GM23338 (cell line): ENCODE measurements around the gene TPCN2. TPM values are rescaled to one million over a fixed set of nuclear protein-coding genes. Genes with fewer than 3 reads are reported as not detected.

Experiments
- ATAC-seq: fragments of 200-7000 bp; cut with Tn5 transposase; 3 replicates; pipeline ENCODE4 v1.9.1; 2020
- DNase-seq: peaks from one replicate; pipeline ENCODE4 v3.0.0-alpha.2; 2015; ENCODE audit warnings: low spot score
- H2AFZ ChIP-seq: fragments of 200-600 bp; sonication (generic); 2 replicates; pipeline ENCODE4 v1.8.0; 2016; ENCODE audit warnings: antibody characterized with exemption, mild to moderate bottlenecking, moderate library complexity
- H3F3A ChIP-seq: fragments of 200-600 bp; sonication (generic); replicated peaks from 2 replicates; pipeline ENCODE4 v1.8.0; 2017; ENCODE audit warnings: antibody characterized with exemption, mixed run types, low read depth
- H3K27ac ChIP-seq: fragments of 200-600 bp; sonication (generic); 2 replicates; pipeline ENCODE4 v1.6.1; 2016; ENCODE audit warnings: low read depth
- H3K27me3 ChIP-seq: fragments of 200-600 bp; sonication (generic); 2 replicates; pipeline ENCODE4 v1.8.0; 2016; ENCODE audit warnings: mild to moderate bottlenecking, mixed run types, moderate library complexity; ENCODE audit not compliant: insufficient read depth
- H3K36me3 ChIP-seq: fragments of 200-600 bp; sonication (generic); 2 replicates; pipeline ENCODE4 v1.8.0; 2016; ENCODE audit warnings: mild to moderate bottlenecking; ENCODE audit not compliant: insufficient read depth
- H3K4me1 ChIP-seq: fragments of 200-600 bp; sonication (generic); 2 replicates; pipeline ENCODE4 v1.8.0; 2016; ENCODE audit warnings: mild to moderate bottlenecking, moderate library complexity; ENCODE audit not compliant: insufficient read depth
- H3K4me2 ChIP-seq: fragments of 200-600 bp; sonication (generic); 2 replicates; pipeline ENCODE4 v1.7.1; 2017; ENCODE audit warnings: mixed run types
- H3K4me3 ChIP-seq: fragments of 200-600 bp; sonication (generic); 2 replicates; pipeline ENCODE4 v1.6.1; 2016; ENCODE audit warnings: mixed run types
- H3K79me2 ChIP-seq: fragments of 200-600 bp; sonication (generic); replicated peaks from 2 replicates; pipeline ENCODE4 v1.8.0; 2017; ENCODE audit warnings: mild to moderate bottlenecking; ENCODE audit not compliant: insufficient read depth
- H3K9me2 ChIP-seq: fragments of 200-600 bp; sonication (generic); 2 replicates; pipeline ENCODE4 v1.8.0; 2017; ENCODE audit not compliant: insufficient read depth
- H4K20me1 ChIP-seq: fragments of 200-600 bp; sonication (generic); replicated peaks from 2 replicates; pipeline ENCODE4 v1.8.0; 2017; ENCODE audit warnings: mild to moderate bottlenecking; ENCODE audit not compliant: insufficient read depth
- H3K27ac Mint-ChIP-seq: 2 replicates; pipeline ENCODE4 v1.8.0; 2020; ENCODE audit warnings: inconsistent platforms, mild to moderate bottlenecking, moderate library complexity, mixed read lengths
- H3K27me3 Mint-ChIP-seq: 3 replicates; pipeline ENCODE4 v1.8.0; 2022; ENCODE audit warnings: low read depth, mild to moderate bottlenecking, moderate library complexity, mixed read lengths, inconsistent platforms; ENCODE audit not compliant: insufficient read depth, poor library complexity
- H3K36me3 Mint-ChIP-seq: 3 replicates; pipeline ENCODE4 v1.8.0; 2021; ENCODE audit warnings: low read depth, mild to moderate bottlenecking, inconsistent platforms, moderate library complexity, mixed read lengths
- H3K4me1 Mint-ChIP-seq: 3 replicates; pipeline ENCODE4 v1.8.0; 2020; ENCODE audit warnings: mild to moderate bottlenecking, inconsistent platforms, mixed read lengths
- H3K4me3 Mint-ChIP-seq: 3 replicates; pipeline ENCODE4 v1.8.0; 2021; ENCODE audit warnings: moderate library complexity, mild to moderate bottlenecking, inconsistent platforms, mixed read lengths
- H3K9me3 Mint-ChIP-seq: 3 replicates; pipeline ENCODE4 v1.8.0; 2020; ENCODE audit warnings: moderate library complexity, mild to moderate bottlenecking, inconsistent platforms, mixed read lengths
- CREB1 ChIP-seq: fragments of 250-450 bp; sonication (Bioruptor Pico); IDR thresholded peaks from 2 replicates; pipeline ENCODE4 v1.5.0; 2020; ENCODE audit warnings: low read depth, mild to moderate bottlenecking, moderate library complexity
- CTCF ChIP-seq, 2 experiments: fragments of 200-600 bp in 1 of 2; sonication (generic) in 1 of 2; conservative IDR thresholded peaks; 2 replicates each; pipeline versions ENCODE4 v1.5.1 to v1.6.1; 2016 to 2017; ENCODE audit warnings: antibody characterized with exemption in 2 of 2, low read depth in 2 of 2, mild to moderate bottlenecking in 2 of 2, moderate library complexity in 1 of 2
- EZH2 ChIP-seq: fragments of 200-600 bp; sonication (generic); IDR thresholded peaks from one replicate; pipeline ENCODE4 v1.8.0; 2017; ENCODE audit warnings: antibody characterized with exemption, mild to moderate bottlenecking, low read depth; ENCODE audit not compliant: unreplicated experiment
- EZH2phosphoT487 ChIP-seq: fragments of 200-600 bp; sonication (generic); IDR thresholded peaks from one replicate; pipeline ENCODE4 v1.8.1; 2018; ENCODE audit warnings: antibody characterized with exemption; ENCODE audit not compliant: unreplicated experiment
- JUNB ChIP-seq: IDR thresholded peaks from one replicate; pipeline ENCODE4 v1.6.1; 2016; ENCODE audit warnings: antibody characterized with exemption; ENCODE audit not compliant: unreplicated experiment
- NANOG ChIP-seq: IDR thresholded peaks from 2 replicates; pipeline ENCODE4 v1.6.1; 2016; ENCODE audit warnings: antibody characterized with exemption, borderline replicate concordance
- POLR2AphosphoS5 ChIP-seq: IDR thresholded peaks from 2 replicates; pipeline ENCODE4 v1.6.1; 2016; ENCODE audit warnings: antibody characterized with exemption, low read depth
- REST ChIP-seq: IDR thresholded peaks from one replicate; pipeline ENCODE4 v1.6.1; 2018; ENCODE audit warnings: antibody characterized with exemption; ENCODE audit not compliant: unreplicated experiment
- STAT1 ChIP-seq: IDR thresholded peaks from one replicate; pipeline ENCODE4 v1.6.1; 2016; ENCODE audit warnings: antibody characterized with exemption; ENCODE audit not compliant: unreplicated experiment
- ZNF114 ChIP-seq: fragments of 250-450 bp; sonication (Bioruptor Pico); IDR thresholded peaks from 2 replicates; pipeline ENCODE4 v1.5.0; 2020; ENCODE audit warnings: mild to moderate bottlenecking, moderate library complexity
- ZNF331 ChIP-seq: fragments of 250-450 bp; sonication (Bioruptor Pico); IDR thresholded peaks from 2 replicates; pipeline ENCODE4 v1.5.0; 2020; ENCODE audit warnings: low read depth, mild to moderate bottlenecking, moderate library complexity
- polyA plus RNA-seq: library from polyadenylated mRNA; unstranded; fragments of >200 nt; fragmentation: Nextera tagmentation; extraction: Ambion mirVana; gene quantifications from 2 replicates; pipeline ENCODE4 v1.2.1, GENCODE V29; 2016
- total RNA-seq: library from RNA; depleted of rRNA; stranded (reverse); fragments of >200 nt; shearing (Covaris generic); gene quantifications from 2 replicates; pipeline ENCODE4 v1.2.3, GENCODE V29; 2014
- TF ChIP-seq, protein P1 (sequence below): fragments of 250-450 bp; sonication (Bioruptor Pico); IDR thresholded peaks from 2 replicates; pipeline ENCODE4 v1.5.0; 2020; ENCODE audit warnings: mild to moderate bottlenecking, moderate library complexity

The TPCN2 gene
- total and polyA plus RNA-seq, 2 experiments from 2014 or later, result 5.8 to 14.7 TPM

DNA sequence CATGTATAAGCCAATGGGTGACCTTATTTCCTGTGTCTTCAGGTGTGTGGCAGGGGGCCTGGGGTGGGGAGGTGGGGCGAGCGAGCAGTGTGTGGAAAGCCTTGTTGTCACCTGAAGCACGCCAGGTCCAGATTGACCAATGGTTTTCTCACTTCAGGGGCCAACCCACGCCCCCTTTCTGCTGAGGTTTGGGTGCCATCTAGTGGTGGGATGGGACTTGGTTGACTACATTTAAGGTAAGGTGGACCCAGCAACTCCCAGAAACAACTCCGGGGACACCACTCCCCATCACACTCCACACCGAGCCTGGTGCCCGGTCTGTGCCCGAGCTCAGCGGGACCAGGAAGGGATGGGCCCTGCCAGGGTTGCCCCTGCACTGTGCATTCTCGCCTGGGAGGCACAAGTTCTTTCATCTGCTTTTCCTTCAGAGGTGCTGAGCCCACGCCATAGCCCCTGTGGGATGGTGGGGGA is 40.0 kb downstream of the TPCN2 start:
- Histone ChIP-seq H3K27ac (no peak overlapping the region), H3K4me1 (no peaks in the 10 kb centered on the region), H3K4me2 (no peak overlapping the region), H3K27me3 (no peaks in the 10 kb centered on the region), H3K36me3 (peaks cover 5% of the 10 kb centered on the region), H2AFZ (no peak overlapping the region), H3K9me2 (no peaks in the 10 kb centered on the region), H3K79me2 (0 out of 2 replicates have a peak, but pooled peaks cover 2% of the 10 kb centered on the region), H3K4me3 (no peak overlapping the region), H3F3A (no peaks in the 10 kb centered on the region), H4K20me1 (no peaks in the 10 kb centered on the region)
- Mint-ChIP-seq H3K27ac (peak overlapping the region; percentile 84; the same call in 1 of the 2 replicates), H3K4me3 (no peak overlapping the region), H3K27me3 (peaks cover 4% of the 10 kb centered on the region), H3K4me1 (peaks cover 11% of the 10 kb centered on the region), H3K36me3 (peaks cover 44% of the 10 kb centered on the region), H3K9me3 (no peaks in the 10 kb centered on the region; the same call in 2 of the 3 replicates)
- TF ChIP-seq CTCF (conservative IDR thresholded peaks at IDR 0.05; ENCODE audit: low read depth in 2 of 2), result peak; percentile 72 to 94
- no peak for TF ChIP-seq JUNB
- TF ChIP-seq EZH2, result no peak
- no peak for TF ChIP-seq ZNF331 (CRISPR knock-in tag)
- no peak for TF ChIP-seq CREB1 (CRISPR knock-in tag)
- peak; percentile 31; the same call in 1 of the 2 replicates for TF ChIP-seq POLR2AphosphoS5
- no peak for TF ChIP-seq ZNF114 (CRISPR knock-in tag)
- TF ChIP-seq STAT1, result no peak
- TF ChIP-seq REST, result no peak
- no peak for TF ChIP-seq NANOG
- TF ChIP-seq EZH2phosphoT487, result no peak
- TF ChIP-seq, protein P1, sequence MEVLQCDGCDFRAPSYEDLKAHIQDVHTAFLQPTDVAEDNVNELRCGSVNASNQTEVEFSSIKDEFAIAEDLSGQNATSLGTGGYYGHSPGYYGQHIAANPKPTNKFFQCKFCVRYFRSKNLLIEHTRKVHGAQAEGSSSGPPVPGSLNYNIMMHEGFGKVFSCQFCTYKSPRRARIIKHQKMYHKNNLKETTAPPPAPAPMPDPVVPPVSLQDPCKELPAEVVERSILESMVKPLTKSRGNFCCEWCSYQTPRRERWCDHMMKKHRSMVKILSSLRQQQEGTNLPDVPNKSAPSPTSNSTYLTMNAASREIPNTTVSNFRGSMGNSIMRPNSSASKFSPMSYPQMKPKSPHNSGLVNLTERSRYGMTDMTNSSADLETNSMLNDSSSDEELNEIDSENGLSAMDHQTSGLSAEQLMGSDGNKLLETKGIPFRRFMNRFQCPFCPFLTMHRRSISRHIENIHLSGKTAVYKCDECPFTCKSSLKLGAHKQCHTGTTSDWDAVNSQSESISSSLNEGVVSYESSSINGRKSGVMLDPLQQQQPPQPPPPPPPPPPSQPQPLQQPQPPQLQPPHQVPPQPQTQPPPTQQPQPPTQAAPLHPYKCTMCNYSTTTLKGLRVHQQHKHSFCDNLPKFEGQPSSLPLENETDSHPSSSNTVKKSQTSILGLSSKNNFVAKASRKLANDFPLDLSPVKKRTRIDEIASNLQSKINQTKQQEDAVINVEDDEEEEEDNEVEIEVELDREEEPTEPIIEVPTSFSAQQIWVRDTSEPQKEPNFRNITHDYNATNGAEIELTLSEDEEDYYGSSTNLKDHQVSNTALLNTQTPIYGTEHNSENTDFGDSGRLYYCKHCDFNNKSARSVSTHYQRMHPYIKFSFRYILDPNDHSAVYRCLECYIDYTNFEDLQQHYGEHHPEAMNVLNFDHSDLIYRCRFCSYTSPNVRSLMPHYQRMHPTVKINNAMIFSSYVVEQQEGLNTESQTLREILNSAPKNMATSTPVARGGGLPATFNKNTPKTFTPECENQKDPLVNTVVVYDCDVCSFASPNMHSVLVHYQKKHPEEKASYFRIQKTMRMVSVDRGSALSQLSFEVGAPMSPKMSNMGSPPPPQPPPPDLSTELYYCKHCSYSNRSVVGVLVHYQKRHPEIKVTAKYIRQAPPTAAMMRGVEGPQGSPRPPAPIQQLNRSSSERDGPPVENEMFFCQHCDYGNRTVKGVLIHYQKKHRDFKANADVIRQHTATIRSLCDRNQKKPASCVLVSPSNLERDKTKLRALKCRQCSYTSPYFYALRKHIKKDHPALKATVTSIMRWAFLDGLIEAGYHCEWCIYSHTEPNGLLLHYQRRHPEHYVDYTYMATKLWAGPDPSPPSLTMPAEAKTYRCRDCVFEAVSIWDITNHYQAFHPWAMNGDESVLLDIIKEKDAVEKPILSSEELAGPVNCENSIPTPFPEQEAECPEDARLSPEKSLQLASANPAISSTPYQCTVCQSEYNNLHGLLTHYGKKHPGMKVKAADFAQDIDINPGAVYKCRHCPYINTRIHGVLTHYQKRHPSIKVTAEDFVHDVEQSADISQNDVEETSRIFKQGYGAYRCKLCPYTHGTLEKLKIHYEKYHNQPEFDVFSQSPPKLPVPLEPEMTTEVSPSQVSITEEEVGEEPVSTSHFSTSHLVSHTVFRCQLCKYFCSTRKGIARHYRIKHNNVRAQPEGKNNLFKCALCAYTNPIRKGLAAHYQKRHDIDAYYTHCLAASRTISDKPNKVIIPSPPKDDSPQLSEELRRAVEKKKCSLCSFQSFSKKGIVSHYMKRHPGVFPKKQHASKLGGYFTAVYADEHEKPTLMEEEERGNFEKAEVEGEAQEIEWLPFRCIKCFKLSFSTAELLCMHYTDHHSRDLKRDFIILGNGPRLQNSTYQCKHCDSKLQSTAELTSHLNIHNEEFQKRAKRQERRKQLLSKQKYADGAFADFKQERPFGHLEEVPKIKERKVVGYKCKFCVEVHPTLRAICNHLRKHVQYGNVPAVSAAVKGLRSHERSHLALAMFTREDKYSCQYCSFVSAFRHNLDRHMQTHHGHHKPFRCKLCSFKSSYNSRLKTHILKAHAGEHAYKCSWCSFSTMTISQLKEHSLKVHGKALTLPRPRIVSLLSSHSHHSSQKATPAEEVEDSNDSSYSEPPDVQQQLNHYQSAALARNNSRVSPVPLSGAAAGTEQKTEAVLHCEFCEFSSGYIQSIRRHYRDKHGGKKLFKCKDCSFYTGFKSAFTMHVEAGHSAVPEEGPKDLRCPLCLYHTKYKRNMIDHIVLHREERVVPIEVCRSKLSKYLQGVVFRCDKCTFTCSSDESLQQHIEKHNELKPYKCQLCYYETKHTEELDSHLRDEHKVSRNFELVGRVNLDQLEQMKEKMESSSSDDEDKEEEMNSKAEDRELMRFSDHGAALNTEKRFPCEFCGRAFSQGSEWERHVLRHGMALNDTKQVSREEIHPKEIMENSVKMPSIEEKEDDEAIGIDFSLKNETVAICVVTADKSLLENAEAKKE (CRISPR knock-in tag), result no peak
- ATAC-seq, result peak; percentile 90
- peak; percentile 95 for DNase-seq
